Retinal pigment epithelial cell (primary cell): Measurements from ENCODE around the gene TCF12.

ENCODE experiments used
- DNase-seq: peaks from one replicate; pipeline ENCODE4 v3.0.0-alpha.2; 2010; ENCODE audit warnings: low read depth
- H3K4me3 ChIP-seq: 2 replicates; pipeline ENCODE4 v1.5.1; 2011; ENCODE audit warnings: mild to moderate bottlenecking, low read length, control low read depth, moderate library complexity
- TF ChIP-seq, protein P1 (sequence below): conservative IDR thresholded peaks from 2 replicates; pipeline ENCODE4 v1.5.1; 2011; ENCODE audit warnings: low read depth, low read length, control low read depth, inconsistent platforms

TCF12 gene

DNA sequence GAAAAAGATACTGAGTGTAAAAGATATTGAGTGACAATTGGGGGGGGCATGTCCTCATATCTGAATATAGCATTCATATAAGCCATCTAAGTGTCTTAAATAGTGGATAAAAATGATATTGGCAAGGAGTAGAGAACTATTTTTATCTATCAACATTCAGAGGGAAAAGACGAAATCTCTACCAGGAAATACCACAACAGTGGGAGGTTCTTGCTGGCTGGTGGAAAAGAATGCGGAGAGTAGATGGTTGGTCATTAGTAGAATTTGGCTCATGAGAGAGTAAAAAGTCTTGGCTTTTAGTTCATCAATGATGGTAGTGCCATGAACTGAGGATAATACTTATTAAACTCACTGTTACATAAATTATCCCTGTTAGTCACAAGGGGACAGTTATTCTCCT is 4.8 kb upstream of the TCF12 start:
- no peak for DNase-seq
- TF ChIP-seq, protein P1, sequence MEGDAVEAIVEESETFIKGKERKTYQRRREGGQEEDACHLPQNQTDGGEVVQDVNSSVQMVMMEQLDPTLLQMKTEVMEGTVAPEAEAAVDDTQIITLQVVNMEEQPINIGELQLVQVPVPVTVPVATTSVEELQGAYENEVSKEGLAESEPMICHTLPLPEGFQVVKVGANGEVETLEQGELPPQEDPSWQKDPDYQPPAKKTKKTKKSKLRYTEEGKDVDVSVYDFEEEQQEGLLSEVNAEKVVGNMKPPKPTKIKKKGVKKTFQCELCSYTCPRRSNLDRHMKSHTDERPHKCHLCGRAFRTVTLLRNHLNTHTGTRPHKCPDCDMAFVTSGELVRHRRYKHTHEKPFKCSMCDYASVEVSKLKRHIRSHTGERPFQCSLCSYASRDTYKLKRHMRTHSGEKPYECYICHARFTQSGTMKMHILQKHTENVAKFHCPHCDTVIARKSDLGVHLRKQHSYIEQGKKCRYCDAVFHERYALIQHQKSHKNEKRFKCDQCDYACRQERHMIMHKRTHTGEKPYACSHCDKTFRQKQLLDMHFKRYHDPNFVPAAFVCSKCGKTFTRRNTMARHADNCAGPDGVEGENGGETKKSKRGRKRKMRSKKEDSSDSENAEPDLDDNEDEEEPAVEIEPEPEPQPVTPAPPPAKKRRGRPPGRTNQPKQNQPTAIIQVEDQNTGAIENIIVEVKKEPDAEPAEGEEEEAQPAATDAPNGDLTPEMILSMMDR: no peak
- H3K4me3 ChIP-seq: no peak overlapping the region

DNA sequence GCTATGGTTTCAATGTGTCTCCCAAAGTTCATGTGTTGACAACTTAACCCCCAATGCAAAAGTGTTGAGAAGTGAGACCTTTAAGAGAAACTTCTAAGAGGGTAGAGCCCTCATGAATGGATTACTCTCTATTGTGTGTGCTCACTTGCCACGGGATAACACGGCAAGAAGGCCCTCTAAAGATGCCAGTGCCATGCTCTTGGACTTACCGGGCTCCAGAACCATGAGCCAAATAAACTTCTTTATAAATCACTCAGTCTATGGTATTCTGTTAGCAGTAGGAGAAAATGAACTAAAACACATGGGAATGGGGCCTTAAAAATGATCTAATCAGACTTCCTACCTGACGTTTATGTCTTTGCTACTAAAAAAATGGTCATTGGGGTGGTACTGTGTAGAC is 2.6 kb upstream of the TCF12 start:
- DNase-seq: no peak
- no peak overlapping the region for H3K4me3 ChIP-seq
- TF ChIP-seq, protein P1: no peak

DNA sequence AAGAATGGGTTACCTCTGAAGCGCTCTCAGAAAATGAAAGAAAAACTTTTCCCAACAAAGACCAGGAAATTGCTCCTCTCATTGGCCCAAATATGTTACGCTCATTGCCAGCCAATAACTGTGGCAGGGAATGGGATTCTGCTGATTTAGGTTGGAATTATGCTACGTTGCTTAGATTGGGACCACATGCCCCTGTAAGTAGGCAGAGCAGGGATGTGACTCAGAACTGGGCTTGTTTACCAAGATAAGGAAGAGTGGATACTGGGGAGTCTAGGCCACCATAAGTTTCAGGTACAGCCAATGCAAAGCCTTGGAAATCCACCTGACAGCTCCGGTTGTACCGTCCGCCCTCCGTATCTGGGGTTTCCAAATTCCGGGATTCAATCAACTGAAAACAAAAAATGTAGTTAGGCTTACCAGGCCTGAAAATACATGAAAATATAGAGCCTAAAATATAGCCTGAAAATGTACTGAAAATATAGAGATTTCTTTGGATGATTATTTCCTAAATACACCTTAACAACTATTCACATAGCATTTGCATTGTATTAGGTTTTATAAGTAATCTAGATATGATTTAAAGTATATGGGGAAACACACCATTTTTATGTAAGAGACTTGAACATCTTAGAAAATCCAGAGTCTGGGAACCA is 1.5 kb upstream of the TCF12 start:
- no peak for DNase-seq
- no peak overlapping the region for H3K4me3 ChIP-seq
- TF ChIP-seq, protein P1: no peak

DNA sequence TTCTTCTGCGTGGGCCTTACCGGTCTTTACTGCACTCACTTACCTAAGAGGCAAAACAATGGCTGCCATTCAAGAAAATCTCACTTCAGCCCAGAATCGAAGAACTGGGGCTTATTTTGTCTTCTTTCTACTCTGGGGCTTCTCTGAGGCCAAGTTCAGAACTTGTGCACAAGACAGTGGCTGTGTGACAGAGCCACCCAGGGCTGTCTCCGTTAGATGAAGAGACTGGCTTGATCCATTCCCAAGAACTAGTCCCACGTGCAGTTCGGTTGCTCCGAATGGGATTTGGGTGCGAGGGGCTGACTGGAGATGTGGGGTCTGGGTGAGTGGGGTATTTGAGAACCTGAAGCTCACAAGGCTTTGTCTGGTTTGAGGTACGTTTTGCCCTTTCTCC is 795 bp upstream of the TCF12 start:
- DNase-seq: no peak

DNA sequence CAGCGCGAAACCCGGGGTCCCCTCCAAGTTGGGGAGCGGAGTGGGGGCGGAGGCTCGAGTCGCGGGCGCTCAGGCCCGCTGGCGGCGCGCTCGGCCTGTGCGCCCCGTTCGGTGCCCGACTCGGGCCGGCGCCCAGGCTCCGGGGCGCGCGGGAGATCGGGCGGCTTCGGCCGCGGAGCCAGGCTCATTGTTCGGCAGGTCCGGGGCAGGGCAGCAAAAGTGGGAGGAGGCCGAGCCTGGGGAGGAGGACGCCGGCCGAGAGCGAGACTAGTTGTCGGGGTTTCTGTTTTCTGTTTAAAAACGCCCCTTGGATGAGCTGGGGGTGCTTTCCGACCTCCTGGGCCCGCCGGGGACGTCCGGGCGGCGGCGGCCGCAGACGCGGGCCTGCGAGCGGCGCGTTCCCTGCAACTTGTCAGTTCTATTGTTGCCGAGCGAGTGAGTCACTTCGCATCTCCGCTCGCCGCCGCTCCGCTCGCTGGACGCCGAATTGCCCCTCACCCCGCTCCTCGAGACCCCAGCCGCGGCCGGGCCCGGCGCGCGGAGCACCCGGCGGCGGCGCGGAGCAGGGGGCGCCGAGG is 676 bp downstream of the TCF12 start:
- DNase-seq: no peak
- TF ChIP-seq, protein P1: no peak
- H3K4me3 ChIP-seq: peak overlapping the region; percentile 92

More for the DNA sequence above, 795 bp upstream of the TCF12 start:
- peak overlapping the region; percentile 92 for H3K4me3 ChIP-seq
- TF ChIP-seq, protein P1: no peak

DNA sequence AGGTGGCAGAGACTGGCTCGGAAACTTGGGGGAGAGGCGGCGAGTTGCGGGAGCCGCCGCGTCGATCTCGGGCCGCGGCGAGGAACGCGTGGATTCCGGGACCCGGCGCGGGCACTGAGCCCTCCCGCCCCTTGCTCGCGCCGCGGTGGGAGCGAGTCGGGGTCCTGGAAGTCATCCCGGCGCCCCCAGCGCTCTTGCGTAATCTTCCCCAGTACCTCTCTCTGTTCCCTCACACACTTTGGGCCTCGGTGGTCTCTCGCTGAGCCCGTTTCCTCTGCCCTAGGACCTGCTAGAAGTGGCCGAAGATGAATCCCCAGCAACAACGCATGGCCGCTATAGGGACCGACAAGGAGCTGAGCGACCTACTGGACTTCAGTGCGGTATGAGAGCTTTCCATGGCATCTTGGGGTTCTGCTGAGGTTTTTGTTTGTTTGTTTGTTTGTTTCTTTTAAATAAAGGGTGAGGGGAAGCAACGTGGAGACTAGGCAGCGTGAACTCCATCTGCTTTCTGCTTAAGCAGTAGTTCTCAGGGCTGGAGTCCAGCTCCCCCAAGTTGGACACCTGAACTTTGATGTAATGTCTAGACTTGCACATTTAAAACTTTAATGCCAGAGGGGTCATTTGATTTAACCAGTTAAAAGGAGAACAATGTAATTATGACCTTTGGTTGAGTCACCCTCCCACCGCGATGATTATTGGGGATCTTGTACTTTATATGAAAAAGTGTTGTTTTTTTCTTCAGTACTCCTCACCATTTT is 1.3 kb downstream of the TCF12 start:
- peak overlapping the region; percentile 92 for H3K4me3 ChIP-seq
- DNase-seq: no peak
- TF ChIP-seq, protein P1: no peak

DNA sequence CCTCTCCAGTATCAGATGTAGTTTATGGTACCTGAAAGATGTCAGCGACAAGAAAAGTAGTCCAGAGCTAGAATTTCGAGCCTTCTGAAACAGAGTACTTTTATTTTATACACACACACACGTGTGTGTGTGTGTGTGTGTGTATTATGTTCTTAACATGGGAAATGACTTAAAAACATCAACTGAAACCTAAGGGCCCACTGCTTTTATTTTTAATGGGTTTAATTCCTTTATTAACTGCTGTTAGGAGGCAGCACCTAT is 1.9 kb downstream of the TCF12 start:
- TF ChIP-seq, protein P1: no peak
- DNase-seq: no peak
- H3K4me3 ChIP-seq: peak overlapping the region; percentile 92
